AG04450 (cell line): ENCODE results near the gene SSH3. TPM values are rescaled to one million over a fixed set of nuclear protein-coding genes. Genes with fewer than 3 reads are reported as not detected.

Experiments
- CTCF ChIA-PET: fragments of 300-600, 350-600 bp; formaldehyde crosslinking; extraction: SDS; loops from one replicate; lab custom pipeline; 2022; ENCODE audit warnings: antibody characterized with exemption, inconsistent platforms; lab: Charles Lee
- POLR2A ChIA-PET: fragments of 350-600 bp; formaldehyde crosslinking; extraction: SDS; loops from one replicate; lab custom pipeline; 2021; ENCODE audit warnings: antibody characterized with exemption, inconsistent platforms; lab: Yijun Ruan, JAX
- DNase-seq: peaks from one replicate; pipeline ENCODE4 v3.0.0-alpha.2; 2011; ENCODE audit warnings: low read depth, low spot score
- H3K27ac ChIP-seq: one replicate; pipeline ENCODE4 v1.5.1; 2012; ENCODE audit warnings: low read depth, low read length, control low read depth
- H3K27me3 ChIP-seq: one replicate; pipeline ENCODE4 v1.6.0; 2012; ENCODE audit warnings: low read length; ENCODE audit not compliant: control insufficient read depth, insufficient read depth
- H3K4me3 ChIP-seq: 2 replicates; pipeline ENCODE4 v1.5.1; 2011; ENCODE audit warnings: mild to moderate bottlenecking, low read depth, low read length, control low read depth
- H3K9me3 ChIP-seq: 2 replicates; pipeline ENCODE4 v1.5.1; 2012; ENCODE audit warnings: low read length; ENCODE audit not compliant: control insufficient read depth, insufficient read depth
- polyA plus RNA-seq: library from polyadenylated mRNA; depleted of rRNA; stranded (reverse); fragments of >200 nt; gene quantifications from 2 replicates; pipeline ENCODE4 v1.2.3, GENCODE V29; 2011
- TF ChIP-seq, protein P1 (sequence below): IDR thresholded peaks from 2 replicates; pipeline ENCODE4 v1.5.1; 2011; ENCODE audit warnings: low read depth, low read length, control low read depth, inconsistent platforms

The SSH3 gene
- polyA plus RNA-seq, 1 experiment = 16.5 TPM

DNA sequence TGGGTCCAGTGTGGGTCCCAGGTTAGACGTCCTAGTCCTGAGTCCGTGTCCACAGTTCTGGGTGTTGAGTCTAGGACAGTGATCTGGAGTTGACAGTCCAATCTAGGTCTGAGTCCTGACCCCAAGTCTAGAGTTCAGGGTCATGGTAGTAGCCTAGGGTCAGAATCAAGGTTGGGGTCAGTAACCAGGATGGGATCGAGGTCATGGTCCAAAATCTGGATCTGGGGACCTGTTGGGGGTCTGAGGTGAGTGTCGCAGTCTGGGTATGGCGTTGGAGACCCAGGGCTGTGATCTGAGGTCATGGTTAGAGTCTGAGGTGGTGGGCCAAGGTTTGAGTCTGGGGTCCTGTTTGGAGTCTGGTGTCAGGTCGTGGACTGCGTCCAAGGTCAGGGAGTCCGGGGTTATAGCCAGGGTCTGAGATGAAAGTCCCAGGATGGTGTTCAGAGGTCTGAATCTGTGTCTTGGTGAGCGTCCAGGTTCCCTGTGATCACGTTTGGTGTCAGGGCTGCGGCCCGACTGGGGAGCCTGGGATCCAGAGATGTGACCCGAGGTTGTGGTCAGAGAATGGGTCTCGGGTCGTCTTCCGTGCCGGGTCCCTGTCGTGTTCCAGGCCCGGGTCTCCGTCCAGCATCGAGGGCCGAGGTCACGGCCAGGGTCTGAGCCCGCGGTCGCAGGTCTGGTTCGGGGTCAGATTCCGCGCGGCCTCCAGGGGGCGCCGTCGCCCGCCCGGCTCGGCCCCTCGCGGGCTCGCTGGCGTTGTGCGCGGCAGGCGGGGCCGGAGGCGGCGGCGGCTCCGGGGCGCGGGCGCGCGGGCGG lies 37.5 kb upstream of the SSH3 start:
- CTCF ChIA-PET = interaction anchor here (1.4 to 4.9 kb wide), 3 partner anchors 51 to 116 kb away, joined by 10 to 71 read pairs (median 12); no protein-coding TSS in a partner anchor
- H3K9me3 ChIP-seq = no peaks in the 10 kb centered on the region; the same call in 1 of the 2 replicates
- POLR2A ChIA-PET = interaction anchor here (1.0 kb wide), 1 partner anchor 52 kb away, joined by 3 read pairs; no protein-coding TSS in a partner anchor
- H3K4me3 ChIP-seq = peak overlapping the region; percentile 54
- H3K27ac ChIP-seq = no peak overlapping the region
- DNase-seq = no peak
- TF ChIP-seq, protein P1, sequence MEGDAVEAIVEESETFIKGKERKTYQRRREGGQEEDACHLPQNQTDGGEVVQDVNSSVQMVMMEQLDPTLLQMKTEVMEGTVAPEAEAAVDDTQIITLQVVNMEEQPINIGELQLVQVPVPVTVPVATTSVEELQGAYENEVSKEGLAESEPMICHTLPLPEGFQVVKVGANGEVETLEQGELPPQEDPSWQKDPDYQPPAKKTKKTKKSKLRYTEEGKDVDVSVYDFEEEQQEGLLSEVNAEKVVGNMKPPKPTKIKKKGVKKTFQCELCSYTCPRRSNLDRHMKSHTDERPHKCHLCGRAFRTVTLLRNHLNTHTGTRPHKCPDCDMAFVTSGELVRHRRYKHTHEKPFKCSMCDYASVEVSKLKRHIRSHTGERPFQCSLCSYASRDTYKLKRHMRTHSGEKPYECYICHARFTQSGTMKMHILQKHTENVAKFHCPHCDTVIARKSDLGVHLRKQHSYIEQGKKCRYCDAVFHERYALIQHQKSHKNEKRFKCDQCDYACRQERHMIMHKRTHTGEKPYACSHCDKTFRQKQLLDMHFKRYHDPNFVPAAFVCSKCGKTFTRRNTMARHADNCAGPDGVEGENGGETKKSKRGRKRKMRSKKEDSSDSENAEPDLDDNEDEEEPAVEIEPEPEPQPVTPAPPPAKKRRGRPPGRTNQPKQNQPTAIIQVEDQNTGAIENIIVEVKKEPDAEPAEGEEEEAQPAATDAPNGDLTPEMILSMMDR = peak; percentile 62
- H3K27me3 ChIP-seq = no peaks in the 10 kb centered on the region

DNA sequence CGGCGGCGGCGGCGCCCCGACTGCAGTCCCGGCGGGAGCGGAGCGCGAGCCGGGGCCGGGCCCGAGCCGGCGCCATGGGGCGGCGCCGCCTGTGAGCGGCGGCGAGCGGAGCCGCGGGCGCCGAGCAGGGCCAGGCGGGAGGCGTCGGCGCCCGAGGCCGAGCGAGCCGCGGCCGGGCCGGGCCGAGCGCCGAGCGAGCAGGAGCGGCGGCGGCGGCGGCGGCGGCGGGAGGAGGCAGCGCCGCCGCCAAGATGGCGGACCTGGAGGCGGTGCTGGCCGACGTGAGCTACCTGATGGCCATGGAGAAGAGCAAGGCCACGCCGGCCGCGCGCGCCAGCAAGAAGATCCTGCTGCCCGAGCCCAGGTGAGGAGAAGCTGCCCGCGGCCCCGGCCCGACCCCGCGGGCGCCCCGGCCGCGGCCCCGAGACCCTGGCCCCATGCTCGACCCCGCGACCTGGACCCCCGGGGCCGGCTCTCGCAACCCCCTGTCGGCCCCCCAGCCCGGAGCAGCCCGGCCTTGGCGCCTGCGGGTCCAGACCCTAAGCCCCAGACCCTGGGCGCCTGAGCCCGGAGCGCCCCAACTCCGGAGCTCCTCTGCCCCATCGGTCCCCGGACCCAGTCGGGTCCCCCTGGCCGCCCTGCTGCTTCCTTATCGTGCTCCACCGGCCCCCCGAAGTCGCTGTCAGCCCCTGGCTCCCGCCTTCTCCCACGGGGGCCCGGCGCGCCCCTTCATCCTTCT lies 36.7 kb upstream of the SSH3 start, which contains the start of gene GRK2:
GRK2 (plus strand) TSS at position 25 of the 739 bp plus-strand sequence; CDS start at position 252, 227 bp downstream.
- Histone ChIP-seq H3K27ac (no peak within 1 kb of the TSS), H3K4me3 (peak within 1 kb of the TSS; percentile 80), H3K9me3 (no peaks in the 10 kb centered on the region; the same call in 1 of the 2 replicates), H3K27me3 (no peaks in the 10 kb centered on the region)
- ChIA-PET CTCF (interaction anchor here (0.6 to 2.1 kb wide), 7 partner anchors 11 to 116 kb away, joined by 3 to 12 read pairs (median 6); no protein-coding TSS in a partner anchor), POLR2A (interaction anchor here (0.6 to 1.0 kb wide), 2 partner anchors 42 to 51 kb away, joined by 3 to 4 read pairs; no protein-coding TSS in a partner anchor)
- TF ChIP-seq, protein P1 = no peak
- DNase-seq = no peak

DNA sequence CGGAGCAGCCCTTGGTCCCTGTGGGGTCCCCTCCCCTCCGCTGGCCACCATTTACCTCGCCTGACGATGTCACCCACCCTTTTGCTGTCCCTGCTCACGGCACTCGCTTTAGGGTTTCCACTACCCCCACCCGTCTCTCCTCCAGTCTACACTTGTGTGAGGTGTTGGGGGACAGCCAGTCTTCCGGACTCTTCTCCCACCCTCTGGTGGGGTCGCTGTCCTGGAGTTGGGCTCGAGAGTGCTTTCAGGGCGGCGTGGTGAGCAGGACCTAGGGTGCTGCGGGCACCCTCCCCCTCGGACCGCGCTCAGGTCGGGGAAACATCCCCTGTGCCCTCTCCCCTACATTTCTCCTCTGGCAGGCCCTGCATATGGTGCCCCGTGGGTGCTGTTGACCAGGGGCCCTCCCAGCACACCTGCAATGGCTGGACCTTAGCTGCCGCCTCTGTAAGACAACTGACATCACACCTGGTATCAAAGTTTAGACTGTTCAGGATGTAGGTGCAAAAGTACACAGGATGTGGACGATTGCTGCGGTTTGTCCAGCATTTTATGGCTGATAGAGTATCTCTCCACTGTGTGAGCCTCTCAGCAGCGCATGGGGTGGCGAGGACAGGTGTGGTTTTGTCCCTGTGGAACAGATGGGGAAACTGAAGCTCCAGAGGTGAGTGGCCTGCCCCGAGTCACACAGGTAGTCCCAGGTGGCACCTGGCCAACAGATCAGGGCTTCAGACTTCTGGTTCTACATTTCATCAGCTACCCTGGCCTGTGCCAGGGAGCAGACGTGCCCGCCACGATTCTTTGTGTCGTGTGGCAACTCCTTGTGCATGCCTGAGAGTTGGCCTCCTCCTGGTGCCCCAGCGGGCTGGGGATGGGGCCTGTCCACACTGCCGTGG lies 35.9 kb upstream of the SSH3 start:
- no peak overlapping the region for H3K27ac ChIP-seq
- H3K27me3 ChIP-seq = no peaks in the 10 kb centered on the region
- no peak for DNase-seq
- ChIA-PET POLR2A (interaction anchor here (0.6 to 1.0 kb wide), 3 partner anchors 41 to 203 kb away, joined by 3 to 4 read pairs (median 3); no protein-coding TSS in a partner anchor), CTCF (interaction anchor here (0.6 to 2.1 kb wide), 9 partner anchors 10 to 115 kb away, joined by 3 to 12 read pairs (median 6); no protein-coding TSS in a partner anchor)
- peak overlapping the region; percentile 80 for H3K4me3 ChIP-seq
- TF ChIP-seq, protein P1 = 0 out of 2 replicates have a peak, but pooled peaks have one; percentile 9
- H3K9me3 ChIP-seq = no peaks in the 10 kb centered on the region; the same call in 1 of the 2 replicates

DNA sequence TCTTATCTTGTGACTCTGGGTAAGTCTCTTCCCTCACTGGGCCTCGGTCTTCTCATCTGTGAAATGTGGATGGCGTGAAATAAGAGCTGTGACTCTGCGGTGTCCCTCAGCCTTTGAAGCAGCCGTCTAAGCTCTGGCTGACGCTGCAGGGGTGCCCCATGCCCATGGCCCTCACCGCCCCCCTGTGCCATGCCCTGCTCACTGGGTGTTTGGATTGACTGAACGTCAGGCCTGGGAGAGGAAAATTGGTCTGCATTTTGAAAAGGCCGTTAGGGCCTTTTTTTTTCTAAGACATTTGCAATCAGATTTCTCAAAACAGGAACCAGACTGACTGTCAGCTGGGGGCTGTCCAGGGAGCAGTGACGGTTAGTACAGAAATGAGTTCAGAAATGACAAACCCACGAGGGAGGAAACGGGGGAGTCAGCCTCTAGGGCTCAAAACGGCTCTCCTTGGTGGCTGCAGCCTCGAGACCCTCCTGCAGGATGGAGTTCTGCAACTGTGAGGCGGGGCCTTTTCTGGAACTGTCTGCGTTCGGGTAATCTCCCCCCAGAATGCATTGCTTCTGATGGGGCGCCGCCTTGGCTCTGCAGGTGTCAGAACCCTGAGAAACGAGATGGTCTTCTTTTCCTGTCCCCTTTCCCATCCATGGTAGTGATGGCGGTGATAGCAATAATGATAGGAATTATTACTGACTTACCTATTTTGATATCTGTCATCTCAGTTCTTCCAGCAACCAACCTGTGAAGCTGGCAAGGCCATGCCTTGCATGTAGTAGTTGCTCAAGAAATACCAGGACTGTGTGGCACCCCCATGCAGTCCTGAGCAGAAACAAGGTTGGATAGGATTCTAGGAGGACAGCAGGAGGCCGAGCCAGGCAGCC lies 35.0 kb upstream of the SSH3 start:
- no peak for DNase-seq
- H3K9me3 ChIP-seq = no peaks in the 10 kb centered on the region; the same call in 1 of the 2 replicates
- no peak overlapping the region for H3K27ac ChIP-seq
- POLR2A ChIA-PET = interaction anchor here (0.6 kb wide), 1 partner anchor 203 kb away, joined by 3 read pairs; no protein-coding TSS in a partner anchor
- CTCF ChIA-PET = interaction anchor here (1.0 to 4.3 kb wide), 3 partner anchors 49 to 114 kb away, joined by 4 to 12 read pairs (median 10); no protein-coding TSS in a partner anchor
- TF ChIP-seq, protein P1 = no peak
- H3K27me3 ChIP-seq = no peaks in the 10 kb centered on the region
- H3K4me3 ChIP-seq = peak overlapping the region; percentile 80; the same call in 1 of the 2 replicates
